ENCODE data around the gene DNAH17.

DNAH17 gene

DNA sequence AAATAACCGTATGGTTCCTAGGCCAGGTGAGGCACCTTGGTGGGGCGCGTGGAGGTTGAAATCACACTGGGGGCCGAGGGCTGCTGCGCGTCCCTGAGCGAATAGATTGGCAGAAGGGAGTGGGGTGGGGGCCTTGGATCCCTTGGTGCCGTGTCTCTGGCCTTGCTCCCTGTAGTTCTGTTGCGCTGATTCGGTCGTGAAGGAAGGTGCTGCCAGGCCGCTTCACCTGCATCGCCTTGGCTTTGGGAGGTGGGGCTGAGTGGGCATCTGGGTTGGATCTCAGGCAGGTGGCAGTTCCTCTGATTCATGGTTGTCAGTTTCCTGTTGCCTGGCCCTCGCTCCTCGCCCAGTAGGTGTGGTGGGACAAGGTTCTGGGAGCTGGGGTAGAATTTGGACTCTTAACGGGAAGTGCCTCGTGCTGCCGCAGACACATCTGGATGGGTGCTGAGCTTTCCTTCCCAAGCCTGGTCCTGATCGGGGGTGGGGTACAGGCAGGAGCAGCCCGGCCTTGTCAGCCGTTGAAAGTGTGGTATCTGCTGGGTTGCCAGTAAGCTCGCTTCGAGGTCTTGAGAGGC lies 168.6 kb downstream of the DNAH17 start:
- DNase-seq: no peak

DNA sequence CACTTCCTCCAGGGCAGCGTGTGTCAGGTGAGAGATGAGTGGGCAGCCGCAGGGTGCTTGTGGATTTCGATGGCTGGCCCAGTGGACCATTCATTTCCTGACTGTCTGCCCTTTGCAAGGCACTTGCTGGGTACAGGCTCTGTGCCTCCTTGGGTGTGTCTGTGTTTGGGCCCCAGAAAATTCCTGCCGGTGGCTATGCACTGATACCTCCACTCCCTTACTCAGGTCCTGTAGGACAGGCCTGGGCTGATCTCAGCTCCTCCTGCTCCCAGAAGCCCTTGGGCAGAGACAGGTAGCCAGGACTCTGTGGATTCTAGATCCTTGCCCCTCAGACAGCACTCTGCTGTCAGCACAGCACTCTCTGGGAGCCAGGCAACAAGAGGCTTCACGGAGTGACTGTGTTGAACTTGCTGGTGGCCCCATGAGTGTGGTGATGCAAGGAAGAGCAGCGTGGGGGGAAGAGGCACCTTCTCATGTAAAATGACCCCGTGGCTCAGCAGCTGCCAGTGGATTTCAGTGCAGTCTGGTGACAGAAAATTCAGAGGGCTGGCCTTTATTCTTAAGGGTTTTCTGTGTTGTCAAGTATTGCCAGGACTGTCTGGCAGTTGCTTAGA lies 169.7 kb downstream of the DNAH17 start:
- DNase-seq: no peak

DNA sequence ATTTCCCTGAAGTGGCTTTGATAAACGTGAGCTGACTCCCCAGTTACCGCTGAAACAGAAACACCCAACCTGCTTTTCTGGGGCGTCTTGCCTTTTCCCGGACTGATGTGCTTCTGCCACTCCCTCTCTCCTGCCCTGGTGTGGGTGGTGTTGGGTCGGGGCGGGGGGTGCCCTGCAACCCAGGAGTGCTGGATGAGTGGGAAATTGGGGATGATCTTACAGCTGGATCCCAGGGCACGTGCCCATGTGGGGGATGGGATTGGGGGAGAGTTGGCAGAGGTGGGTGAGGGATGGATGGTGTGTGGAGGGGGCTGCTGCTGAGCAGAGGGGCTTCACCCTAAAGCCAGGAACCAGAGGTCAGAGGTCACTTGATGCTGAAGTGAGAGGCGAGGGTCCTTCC lies 170.3 kb downstream of the DNAH17 start:
- no peak for DNase-seq

DNA sequence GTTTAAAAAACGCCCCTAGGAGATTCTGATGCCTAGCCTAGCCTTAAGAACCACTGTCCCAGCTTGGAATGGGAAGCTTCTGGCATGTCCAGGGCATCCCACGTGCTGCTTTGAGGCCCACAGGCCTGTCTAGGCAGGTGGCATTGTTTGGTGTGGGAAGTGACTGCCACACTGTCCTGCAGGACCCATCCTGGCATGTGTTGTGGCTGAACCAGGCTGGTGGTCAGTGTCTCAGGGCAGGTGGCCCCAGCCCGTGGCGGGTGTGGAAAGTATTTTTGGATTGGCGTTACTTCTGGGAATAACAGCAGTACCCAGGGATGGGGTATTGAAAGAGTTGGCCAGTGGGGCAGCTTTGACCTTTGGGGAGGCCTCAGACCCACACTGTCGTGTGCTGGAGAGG lies 170.8 kb downstream of the DNAH17 start:
- DNase-seq: no peak

DNA sequence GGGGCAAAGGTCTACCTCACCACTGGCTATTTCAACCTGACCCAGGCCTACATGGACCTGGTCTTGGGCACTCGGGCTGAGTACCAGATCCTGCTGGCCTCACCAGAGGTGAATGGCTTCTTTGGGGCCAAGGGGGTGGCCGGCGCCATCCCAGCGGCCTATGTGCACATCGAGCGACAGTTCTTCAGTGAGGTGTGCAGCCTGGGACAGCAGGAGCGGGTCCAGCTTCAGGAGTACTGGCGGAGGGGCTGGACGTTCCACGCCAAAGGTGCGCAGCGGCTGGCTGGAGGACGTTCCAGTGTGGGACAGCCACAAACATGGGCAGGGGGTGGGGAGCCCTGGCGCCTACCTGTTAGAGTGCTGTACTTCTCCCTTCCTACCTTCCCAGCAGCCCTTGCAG lies 173.4 kb downstream of the DNAH17 start:
- DNase-seq: no peak

DNA sequence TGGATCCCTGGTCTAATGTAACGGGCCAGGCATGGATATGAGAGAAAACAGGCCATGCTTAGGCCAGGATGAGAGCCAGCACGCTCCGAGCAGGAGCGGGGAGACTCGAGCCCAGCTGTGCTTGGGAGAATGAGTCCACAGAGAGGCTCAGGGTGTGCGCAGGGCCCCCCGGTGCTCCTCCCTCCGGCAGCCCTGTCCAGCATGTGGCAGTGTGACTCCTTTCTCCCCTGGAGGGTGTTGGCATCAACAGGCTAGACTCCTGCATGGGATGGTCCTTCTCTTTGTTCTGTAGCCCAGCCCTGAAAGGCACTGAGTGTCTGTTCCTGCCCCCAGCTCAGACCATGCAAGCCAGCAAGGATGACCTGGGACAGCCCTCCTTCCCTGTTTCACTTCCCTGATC lies 175.3 kb downstream of the DNAH17 start:
- no peak for DNase-seq

DNA sequence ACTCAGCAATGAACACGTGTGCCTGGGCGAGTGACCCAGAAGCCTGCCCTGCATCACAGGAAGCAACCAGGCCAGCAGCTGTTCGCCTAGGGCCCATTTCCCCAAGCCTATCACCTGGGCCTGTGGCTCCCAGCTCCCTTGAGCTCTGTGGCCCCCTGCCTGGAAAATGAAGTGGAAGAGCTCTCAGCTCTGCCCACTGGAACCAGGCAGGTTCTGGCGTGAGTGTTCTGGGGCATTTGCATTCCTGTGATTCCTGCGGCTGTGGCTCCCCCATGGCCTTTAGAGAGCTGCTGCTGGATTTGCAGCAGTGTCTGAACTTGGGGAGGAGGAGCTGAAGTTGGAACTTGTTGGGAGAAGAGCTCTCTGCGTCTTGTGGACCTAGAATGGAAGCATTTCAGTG lies 175.9 kb downstream of the DNAH17 start:
- no peak for DNase-seq

DNA sequence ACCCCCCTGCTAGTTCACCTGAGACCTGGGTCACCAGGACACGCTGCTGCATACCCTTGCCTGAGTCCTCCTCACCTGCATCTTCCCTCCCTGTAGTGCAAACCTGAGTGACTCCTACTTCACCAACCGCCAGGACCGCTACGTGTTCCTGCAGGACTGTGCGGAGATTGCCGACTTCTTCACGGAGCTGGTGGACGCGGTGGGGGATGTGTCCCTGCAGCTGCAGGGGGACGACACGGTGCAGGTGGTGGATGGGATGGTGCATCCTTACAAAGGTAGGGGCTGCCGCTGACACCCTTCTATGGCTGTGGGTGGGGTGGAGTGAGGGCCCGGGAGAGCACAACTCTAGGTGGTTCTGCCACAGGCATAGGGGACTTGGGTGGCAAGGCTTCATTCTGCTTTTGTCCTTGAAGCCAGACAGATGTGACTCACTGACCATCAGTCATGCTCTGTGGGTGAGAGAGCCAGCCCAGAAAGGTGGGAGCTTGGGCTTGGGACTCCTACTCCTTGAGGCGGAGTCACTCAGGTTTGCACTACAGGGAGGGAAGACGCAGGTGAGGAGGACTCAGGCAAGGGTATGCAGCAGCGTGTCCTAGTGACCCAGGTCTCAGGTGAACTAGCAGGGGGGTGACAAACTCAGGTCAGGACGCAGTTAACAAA lies 176.5 kb downstream of the DNAH17 start:
- DNase-seq: no peak

DNA sequence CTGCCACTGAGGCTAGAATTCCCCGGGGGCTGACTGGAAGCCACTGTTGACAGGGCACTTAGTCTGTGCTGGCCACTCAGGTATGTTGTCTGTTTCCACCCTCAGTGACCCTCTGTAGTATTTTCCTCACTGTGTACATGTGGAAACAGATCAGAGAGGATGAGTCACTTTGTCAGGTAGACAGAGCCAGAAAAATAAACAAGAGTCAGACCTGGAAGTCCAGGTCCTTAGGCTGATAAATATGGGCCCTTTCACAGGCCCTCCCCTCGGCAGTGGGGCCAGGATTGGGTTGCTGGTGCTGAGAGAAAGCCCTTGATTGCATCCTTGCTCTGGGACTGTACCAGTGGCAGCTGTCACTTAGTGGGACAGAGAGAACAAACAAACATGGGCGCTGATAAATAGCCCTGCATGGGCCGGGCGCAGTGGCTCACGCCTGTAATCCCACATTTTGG lies 177.5 kb downstream of the DNAH17 start:
- DNase-seq: no peak

DNA sequence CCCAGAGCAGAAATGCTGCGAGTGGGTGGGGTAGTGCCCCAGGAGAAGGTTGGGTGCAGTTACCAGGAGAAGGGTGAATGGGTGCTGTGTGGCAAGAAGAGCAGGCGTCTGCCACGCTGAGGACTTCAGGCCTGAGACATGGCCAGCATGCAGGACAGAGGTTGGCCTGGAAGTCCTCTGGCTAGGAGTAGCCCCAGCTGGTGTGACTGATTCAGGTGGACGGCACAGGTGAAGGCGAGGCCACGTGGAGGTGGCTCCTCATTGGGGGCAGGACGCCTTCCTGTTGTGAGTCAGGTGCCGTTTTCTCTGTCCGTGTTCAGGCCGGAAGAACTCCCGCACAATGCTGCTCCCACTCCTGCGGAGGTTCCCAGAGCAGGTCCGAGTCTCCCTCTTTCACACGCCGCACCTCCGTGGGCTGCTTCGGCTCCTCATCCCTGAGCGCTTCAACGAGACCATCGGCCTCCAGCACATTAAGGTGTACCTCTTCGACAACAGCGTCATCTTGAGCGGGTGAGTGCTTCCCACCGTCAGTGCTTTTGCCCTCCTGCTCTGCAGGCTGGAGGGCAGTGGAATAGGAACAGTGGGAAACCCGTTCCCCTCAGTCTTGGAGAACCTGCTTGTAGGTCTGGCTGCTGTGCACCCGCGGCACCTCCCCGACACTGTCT lies 178.0 kb downstream of the DNAH17 start:
- no peak for DNase-seq

DNA sequence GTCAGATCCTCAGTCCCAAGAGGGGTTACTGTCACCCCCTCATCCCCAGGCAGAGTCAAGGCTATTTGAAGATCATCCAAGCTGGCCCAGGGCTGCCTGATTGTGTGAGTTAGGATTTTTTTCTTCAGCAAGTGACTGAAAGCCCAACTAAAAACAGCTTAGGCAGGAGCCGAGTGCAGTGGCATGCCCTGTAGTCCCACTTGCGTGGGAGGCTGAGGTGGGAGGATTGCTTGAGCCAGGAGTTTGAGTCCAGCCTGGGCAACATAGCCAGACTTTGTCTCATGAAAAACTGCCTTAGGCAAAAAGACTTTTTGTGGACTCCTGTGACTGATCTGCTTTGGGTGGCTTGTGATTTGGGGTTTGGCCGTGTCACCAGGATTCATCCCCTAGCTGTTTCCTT lies 178.8 kb downstream of the DNAH17 start:
- DNase-seq: no peak

DNA sequence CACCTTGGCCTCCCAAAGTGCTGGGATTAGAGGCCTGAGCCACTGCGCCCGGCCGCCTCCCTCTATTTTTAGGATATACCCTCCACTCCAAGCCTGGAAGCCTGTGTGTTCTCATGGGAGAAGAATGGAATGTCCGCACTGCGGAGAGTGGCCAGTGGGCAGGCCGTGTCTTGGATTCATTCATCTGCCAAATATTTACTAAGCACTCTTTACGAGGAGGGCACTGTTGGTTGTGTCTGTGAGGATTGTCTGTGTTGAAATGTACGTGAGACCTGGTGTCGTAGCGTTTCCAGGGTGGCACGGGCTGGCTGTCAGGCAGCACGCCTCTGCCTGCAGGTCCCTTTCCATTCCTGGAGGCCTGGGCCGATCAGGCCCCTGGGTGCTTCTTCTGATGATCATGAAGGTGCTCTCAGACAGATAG lies 179.5 kb downstream of the DNAH17 start:
- no peak for DNase-seq

DNA sequence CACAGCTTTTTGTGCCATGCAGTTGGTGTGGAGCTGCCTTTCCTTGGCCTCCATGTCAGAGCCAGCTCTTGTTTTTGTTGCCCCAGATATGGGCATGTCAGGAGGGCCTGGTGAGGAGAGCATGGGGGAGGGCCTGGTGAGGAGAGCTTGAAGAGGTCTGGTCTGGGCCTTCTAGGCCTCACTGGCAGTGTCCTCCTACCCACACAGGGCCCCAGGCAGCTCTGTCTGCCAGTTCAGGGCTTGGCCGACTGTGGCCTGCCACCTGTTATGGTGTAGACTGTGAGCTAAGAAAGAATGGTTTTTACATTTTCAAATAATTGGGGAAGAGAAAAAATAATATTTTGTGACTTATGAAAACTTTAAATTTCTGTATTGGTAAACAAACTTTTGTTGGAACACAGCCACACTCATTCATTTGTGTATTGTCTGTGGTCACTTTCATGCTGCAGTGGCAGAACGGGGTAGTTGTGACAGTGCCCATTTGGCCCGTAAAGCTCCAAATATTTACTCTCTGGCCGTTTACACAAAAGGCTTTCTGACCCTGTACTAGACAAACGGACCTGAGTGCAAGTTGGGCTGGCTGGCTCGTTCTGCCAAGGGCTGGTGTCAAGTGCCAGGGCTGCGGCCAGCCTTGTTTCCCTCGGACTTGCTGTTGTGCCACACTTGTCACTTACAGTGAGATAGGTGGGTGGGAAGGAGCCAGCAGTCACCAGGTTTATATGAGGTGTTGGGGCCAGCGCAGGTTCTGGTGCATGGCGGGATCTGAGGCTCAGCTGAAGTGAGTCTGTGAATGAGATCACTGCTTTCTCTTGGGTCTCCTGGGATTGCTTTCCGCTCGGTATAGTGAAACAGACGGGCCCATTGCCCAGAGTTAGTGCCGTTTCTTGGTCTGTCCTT lies 180.5 kb downstream of the DNAH17 start:
- DNase-seq: no peak

DNA sequence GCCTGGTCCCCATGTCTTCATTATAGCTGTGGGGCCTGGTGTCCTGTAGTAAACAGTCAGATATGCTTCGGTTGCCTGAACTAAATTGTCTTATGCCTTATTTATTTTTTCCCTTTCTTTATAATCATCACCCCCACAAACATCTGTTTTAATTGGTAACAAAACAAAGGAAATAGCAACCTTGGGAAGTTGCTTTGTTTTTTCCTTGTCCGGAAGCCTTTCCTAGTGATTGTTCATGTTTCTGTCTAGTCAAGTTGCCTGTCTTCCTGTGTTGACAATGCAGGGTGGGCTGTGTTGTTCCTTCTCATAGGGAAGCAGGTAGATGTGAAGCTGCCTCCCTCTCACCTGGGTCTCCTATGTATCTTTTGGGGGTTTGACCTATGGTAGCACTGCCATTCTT lies 182.0 kb downstream of the DNAH17 start:
- no peak for DNase-seq

DNA sequence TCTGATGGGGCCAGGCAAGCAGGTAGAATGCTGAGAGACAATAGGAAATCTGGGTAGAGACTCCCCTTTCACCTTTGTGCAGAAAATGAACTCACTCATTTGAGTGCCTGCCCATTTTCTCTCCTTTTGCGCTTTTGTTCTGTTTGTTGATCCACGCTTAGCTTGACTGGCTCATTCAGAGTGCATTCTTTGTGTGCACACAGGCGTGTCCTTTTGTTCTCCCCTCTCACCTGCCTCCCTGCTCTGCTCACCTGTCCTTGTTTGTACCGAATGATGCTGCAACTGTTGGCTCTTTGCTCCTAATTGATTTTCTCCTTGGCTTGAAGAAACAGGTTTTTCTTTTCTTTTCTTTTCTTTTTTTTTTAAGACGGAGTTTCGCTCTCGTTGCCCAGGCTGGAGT lies 183.0 kb downstream of the DNAH17 start:
- DNase-seq: no peak

DNA sequence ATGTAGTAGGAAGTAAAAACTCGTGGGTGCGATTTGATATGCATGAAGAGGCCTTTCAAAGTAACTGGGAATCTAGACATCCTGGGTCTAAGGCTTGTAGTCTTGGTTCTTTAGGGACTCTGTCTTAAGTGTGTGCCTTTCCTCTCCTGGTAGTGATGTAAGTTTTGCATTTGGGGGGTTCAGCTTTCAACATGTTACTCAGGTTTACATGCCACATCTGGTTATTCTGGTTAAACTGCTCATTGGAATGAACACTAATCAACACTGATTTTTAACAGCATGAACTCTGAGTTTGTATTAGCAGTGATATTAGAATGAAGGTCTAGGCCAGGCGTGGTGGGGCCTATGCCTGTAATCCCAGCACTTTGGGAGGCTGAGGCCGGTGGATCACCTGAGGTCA lies 183.6 kb downstream of the DNAH17 start:
- DNase-seq: no peak

DNA sequence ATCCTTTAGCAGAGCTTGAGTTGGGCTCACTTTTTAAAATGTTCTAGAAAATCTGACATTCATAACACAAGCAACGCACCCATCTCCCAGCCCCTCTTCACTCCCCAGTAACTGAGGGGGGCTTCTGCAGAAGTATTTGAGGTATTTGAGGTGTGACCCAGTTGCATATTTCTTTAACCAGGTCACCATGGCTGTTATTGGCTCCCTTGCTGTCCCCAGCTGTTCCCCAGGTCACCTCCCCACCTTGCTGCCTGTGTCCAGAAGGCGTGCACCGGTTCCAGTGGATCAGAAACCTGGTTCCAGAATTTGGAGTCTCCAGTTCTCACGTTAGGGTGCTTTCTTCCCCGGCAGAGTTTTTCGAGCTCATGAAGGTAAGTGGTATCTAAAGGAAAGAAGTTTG lies 184.9 kb downstream of the DNAH17 start:
- DNase-seq: no peak

DNA sequence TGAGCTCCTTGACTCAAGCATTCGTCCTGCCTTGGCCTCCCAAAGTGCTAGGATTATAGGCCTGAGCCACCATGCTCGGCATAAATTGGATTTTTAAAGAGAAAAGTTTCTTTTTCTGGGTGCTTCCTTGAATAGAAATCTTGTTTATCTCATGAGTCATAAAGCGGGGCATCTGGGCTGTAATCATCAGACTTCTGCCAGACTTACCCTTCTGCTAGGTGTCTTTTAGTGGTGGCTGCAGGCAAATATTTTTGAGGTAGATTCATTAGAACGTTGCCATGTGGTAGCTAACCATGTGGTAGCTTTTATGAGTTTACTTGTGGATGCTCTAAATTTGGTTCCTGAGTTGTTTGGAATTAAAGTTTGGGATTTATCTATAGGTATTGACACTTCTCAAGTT lies 185.4 kb downstream of the DNAH17 start:
- DNase-seq: no peak

DNA sequence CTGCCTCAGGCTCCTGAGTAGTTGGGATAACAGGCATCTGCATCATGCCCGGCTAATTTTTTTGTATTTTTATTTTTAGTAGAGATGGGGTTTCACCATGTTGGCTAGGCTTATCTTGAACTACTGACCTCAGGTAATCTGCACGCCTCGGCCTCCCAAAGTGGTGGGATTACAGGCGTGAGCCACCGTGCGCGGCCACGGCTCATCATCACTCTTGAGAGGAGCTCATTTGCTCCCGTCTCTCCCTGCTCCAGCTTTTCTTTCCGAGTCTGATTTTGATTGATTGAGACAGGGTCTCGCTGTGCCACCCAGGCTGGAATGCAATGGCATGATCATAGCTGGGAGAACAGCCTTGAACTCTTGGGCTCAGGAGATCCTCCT lies 186.2 kb downstream of the DNAH17 start:
- DNase-seq: no peak

DNA sequence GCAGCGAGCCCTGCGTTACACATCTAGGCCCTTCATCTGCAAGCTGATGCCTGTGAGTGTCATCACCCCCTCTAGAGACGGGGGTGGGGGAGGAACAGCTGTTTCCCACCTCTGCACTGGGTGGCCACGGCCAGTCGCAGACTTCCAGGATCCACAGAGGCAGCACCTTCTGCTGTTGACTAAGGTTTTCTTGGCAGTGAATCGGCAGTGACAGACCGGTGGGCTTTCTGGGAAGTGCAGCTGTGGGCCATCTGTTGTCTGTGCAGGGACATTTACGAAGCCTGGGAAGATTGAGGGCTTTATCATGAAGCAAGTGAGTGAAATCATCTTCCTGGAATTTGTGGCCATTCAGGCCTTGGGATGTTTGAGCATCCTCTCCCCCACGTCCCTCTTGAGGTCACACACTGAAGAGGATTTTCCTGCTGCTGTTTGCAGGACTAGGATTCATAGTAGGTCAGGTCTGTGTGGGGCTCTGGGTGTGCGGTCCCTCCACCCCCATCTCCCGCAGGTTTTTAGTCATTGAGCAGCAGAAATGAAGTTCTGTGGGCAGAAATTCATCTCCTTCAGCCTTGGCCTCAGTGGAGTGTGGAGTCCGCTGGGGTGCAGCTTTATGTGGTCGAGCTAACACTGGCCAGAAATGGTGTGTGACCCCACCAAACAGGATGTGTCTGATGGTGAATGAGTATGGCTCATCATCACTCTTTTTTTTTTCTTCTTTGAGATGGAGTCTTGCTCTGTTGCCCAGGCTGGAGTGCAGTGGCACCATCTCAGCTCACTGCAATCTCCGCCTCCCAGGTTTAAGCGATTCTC lies 186.8 kb downstream of the DNAH17 start:
- DNase-seq: no peak

DNA sequence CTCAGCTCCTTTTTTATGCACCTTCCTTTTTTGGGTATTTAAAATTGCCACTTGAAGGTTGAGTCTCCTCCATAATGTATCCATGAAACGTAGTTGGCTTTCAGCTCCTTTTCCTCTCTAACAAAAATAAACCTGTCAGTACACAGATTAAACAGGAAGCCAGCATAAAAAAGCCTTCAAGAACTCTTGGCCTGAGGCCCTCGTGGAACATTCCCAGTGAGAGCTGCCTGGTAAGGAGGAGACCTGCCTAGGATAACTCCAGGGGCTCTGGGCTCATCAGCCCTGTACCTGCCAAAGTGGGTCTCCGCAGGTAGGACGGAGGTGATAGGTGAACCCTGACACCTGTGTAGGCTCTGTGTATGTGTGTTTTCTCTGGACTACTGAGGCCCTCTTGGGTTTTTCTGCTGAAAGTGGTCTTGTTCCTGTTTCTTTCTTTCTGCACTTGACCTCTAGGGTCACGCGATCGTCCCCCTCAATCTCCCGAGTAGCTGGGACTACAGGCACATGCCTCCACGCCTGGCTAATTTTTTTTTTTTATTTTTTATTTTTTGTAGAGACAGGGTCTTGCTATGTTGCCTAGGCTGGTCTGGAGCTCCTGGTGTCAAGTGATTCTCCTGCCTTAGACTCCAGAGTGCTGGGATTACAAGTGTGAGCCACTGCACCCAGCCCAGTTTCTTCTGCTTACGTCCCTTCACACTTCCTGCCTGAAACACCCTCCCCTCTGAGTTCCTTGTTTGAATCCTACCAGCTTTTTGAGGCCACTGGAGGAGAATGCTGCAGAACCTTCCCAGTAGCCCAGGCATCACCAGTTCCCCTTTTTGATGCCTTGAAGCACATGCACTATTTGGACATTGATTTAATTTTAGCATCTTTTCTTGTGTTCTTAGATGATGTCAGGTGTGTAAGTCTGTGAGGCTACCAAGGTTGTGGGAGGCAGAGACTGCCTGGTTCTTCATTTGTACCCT lies 188.9 kb downstream of the DNAH17 start:
- no peak for DNase-seq
